NCI-H748 treated with DMSO at 0.1 percent for 48 hours (cell line): ENCODE data around the gene DROSHA.
"Not testable (repeated sequence)": the region's sequence is repeated elsewhere in the genome, so short reads cannot be mapped to it uniquely, and the experiment has no call there.

Source experiments
- DNase-seq: peaks from one replicate; lab custom pipeline; 2025; lab: John Stamatoyannopoulos, UW

Gene DROSHA

DNA sequence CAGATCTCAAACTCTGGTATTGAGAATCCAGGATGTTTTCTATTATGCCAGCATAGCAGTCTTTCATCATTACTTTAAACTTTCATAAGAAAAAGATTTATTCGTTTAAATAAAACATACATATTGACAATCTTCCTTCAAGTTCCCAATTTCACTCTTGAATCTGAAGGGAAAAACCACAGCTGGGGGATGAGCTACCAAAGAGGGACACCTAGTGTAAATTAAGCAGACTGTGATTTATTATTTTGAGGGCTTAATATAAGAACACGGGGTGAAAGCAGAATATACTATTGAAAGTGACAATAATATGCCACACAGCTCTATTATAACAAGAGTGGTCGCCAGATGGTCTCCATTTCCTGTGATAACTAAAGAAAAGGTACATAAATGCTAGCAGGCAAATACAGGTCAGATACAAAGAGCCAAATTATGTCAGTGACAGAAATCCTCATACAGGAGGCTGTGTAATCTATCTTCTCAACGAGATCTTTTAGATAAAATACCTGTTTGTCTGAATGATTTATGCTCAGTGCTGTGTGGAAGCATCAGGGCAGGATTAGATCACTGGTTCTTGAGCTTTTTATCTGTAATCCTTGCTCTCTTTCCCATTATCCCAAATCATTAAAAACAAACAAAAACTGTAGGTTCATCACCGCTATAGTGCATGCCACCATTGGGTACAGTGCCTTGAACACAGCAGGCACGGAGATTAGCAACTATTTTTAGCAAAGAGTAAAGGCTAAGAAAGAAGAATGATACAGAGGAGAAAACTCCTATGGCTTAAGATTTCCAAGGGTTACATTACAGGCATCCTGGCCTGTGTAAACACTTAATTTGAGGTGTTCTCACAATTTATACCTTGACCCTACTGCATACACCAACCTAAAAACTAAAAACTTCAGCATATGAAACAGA, 116.6 kb downstream of the DROSHA start:
- DNase-seq: no peak

DNA sequence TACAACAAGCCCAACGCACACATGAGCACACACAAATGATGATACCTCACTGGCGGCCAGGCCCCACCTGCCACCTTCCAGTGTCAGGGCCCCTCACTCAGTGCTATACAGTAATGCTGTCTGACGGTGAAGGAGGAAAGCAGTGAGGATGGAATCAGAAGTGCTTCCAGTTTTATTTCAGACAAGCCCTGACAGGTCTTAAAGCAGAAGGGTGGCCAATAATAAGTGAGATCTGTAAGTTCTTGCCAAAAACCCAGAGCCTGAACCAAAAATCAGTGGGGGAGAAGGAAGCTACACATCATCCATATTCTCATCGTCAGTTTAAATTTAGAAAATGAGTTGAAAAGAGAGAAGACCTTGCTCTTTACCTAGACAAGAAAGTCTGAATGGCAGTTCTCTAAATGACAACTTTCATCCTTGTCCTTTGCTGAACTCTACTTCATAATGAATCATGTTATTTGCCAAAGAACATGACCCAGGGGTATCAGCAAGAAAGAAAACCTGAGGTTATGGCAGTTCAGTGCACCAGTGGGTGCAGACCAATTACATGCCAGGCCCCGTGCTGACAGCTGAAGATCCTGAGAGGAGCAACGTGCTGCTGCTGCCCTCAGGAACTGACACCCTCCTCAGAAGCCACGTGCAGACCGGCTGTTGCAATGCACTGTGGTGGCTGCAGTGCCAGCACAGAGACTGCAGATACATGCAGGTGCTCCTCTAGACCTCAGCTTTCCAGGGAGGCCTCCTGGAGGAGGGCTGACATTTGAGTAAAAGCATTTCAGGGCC, 118.7 kb downstream of the DROSHA start:
- no peak for DNase-seq

GRCh38 chr5:31412324-31412723, 119.6 kb downstream of the DROSHA start:
- no peak for DNase-seq

DNA sequence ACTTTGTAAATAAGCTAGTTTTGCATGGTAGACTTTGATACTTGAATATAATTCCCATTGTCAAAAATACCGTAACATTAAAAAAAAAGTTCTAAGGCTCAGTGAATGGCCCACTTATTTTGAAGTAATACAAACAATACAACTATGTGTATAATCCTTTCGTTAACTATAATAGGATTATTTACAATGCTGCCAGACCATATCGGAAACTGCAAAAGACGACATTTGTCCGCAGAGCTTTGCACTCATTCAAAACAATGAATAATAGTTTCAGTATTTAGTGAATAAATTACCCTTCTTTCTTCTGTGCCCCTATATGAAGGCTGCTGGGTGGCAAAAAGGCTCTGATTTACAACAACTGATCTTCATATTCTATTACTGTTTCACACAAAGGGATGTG, 121.8 kb downstream of the DROSHA start:
- DNase-seq: no peak

DNA sequence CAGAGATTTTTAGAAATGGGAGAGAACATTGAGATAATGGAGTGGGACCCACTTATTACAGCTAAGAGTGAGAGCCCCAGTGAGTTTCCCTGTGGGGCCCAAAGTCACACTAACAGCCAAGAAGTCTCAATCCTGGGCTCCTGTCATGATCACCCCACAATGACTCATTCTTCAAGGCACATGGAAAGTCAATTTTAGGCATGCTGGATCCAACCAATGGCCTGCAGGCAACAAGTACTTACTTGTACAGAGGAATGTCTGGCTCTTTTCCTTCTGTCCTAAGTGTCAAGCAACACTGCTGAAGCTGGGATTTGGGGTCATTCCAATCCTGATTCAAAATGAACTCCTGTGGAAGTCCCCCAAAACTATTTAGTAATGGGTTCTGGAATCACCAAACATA, 123.1 kb downstream of the DROSHA start:
- no peak for DNase-seq

- DNase-seq: no peak
Observed at GRCh38 chr5:31407921-31408693, 123.8 kb downstream of the DROSHA start.

GRCh38 chr5:31404325-31404724, 127.6 kb downstream of the DROSHA start:
- DNase-seq: no peak

DNA sequence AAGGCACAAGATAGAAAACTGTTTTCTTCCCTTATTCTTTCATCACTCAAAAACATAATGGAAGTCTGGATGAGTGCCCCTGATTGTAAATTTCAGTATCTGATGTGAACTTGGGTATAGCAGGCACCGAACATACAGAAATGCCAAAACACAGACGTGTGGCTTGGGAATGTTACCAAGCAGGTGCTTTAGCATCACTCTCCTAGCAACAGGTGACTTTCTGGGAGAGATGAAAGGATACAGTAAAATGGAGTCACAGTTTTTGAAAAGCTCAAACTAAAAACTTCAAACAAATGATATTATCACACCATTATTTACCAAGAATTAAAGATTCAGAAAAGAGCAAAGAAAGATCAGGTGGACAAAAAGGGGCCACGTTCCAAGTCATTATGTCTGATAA, 130.2 kb downstream of the DROSHA start:
- DNase-seq: no peak

- DNase-seq: no peak
Observed at GRCh38 chr5:31397926-31398557, 133.9 kb downstream of the DROSHA start.

- no peak for DNase-seq
Observed at GRCh38 chr5:31396611-31397295, 135.1 kb downstream of the DROSHA start.

- DNase-seq: not testable (repeated sequence)
Observed at GRCh38 chr5:31395450-31396045, 136.3 kb downstream of the DROSHA start.

GRCh38 chr5:31393126-31393525, 138.8 kb downstream of the DROSHA start:
- DNase-seq: no peak

DNA sequence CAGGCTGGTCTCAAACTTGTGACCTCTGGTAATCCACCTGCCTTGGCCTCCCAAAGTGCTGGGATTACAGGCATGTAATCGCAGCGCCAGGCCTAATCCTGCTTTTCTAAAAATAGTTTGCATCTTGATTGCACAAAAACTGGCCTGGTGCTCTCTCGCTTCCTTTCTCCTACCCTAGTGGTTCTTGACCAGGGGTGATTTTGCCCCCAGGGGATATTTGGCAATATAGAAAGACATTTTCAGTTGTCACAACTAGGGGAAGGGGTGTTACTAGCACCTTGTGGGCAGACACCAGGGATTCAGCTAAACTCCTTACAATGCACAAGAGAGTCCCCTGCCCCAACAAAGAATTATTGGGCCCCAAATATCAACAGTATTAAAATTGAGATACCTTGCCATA, 139.8 kb downstream of the DROSHA start:
- DNase-seq: no peak

DNA sequence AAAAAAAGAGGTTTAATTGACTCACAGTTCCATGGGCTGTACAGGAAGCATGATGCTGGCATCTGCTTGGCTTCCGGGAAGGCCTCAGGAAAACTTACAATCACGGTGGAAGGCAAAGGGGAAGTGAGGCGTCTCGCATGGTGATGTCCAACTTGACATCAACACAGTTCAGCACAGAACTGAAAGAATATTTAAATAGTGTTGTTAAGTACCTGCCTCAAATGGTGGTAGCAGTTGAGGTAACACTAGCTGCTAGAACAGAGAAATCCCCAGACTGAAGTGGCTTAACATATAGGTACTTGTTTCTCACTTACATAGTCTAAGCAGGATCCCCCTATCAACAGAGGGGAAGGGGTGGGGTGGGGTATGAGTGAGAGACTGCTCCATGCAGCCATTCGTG, 141.6 kb downstream of the DROSHA start:
- no peak for DNase-seq

DNA sequence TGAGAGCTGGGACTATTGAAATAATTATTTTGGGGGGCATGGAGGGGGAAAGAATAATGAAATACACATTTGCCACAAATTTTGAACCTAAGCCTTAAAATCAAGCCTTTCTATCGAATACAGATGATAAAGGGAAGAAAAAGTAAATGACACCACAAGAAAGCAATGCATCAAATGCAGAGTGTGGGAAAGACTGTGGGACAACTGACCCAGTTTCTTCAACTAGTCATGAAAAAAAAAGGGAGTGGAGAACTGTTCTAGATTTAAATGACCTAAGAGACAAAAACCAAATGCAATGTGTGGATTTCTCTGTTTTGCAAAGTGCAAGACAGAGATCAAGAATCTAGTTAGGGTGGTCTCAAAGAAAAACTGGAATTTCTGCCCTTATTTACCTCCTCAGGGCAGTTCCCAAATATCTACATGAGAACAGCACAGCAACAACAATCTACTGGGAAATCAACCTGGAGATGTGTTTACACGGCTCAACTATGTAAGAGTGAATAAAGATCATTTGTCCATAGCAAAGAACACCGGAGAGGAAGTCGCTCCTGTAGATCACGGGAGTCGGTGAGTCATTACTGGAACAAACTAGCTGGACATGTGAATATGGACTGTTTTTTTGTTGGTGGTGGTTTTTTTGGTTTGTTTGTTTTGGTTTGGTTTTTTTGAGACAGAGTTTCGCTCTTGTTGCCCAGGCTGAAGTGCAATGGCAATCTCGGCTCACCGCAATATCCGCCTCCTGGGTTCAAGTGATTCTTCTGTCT, 145.9 kb downstream of the DROSHA start:
- DNase-seq: no peak

- DNase-seq: no peak
Observed at GRCh38 chr5:31383734-31384133, 148.2 kb downstream of the DROSHA start.

- no peak for DNase-seq
Observed at GRCh38 chr5:31382051-31382878, 149.6 kb downstream of the DROSHA start.

GRCh38 chr5:31381299-31381698, 150.6 kb downstream of the DROSHA start:
- no peak for DNase-seq

DNA sequence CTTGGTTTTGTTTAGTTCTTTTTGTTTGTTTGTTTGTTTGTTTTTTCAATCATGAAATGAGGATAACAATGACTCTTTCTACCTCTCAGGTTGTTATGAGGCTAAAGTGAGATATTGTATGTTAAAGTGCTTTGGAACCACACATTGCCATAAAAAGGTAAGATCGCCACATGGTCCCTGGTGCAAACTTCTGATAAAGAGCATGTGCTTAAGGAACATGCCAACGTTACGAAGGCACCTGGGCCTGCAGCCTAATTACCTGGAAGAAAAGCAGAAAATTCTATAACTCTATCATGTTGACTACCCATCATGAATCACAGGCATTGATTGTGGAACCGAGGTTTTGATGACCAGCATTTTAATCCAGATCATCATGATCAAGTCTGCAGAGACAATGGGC, 151.8 kb downstream of the DROSHA start:
- no peak for DNase-seq
